Testis (tissue), 5 donors: ENCODE data around the gene MMP3. TPM values are rescaled to one million over a fixed set of nuclear protein-coding genes. Genes with fewer than 3 reads are reported as not detected.

Experiments
- DNase-seq: peaks from one replicate; pipeline ENCODE4 v3.0.0-alpha.2; 2019
- H3K27ac ChIP-seq, 2 donors: fragments of 200-600 bp; sonication (generic); one replicate each; pipeline ENCODE4 v1.5.1; 2019
- H3K27me3 ChIP-seq: fragments of 200-600 bp; sonication (generic); one replicate; pipeline ENCODE4 v1.5.1; 2019
- H3K36me3 ChIP-seq: fragments of 200-600 bp; sonication (generic); one replicate; pipeline ENCODE4 v1.5.1; 2017; ENCODE audit warnings: low read depth; ENCODE audit errors: missing control alignments
- H3K4me1 ChIP-seq: fragments of 200-600 bp; sonication (generic); one replicate; pipeline ENCODE4 v1.5.1; 2019
- H3K4me3 ChIP-seq, 2 donors: fragments of 200-600 bp; sonication (generic); one replicate each; pipeline ENCODE4 v1.5.1; 2017 to 2019
- H3K9me3 ChIP-seq: fragments of 200-600 bp; sonication (generic); one replicate; pipeline ENCODE4 v1.5.1; 2017
- POLR2A ChIP-seq: fragments of 450-650 bp; IDR thresholded peaks from one replicate; pipeline ENCODE4 v1.6.1; 2017; ENCODE audit warnings: antibody characterized with exemption, mild to moderate bottlenecking, moderate library complexity
- WGBS, 2 donors: methylation state at CpG; one replicate each; pipeline ENCODE4 v1.1.5; 2018; 5-methylcytosine and 5-hydroxymethylcytosine counted together
- intact Hi-C: fragments of 100-400 bp; cut with DNase I; formaldehyde crosslinking; loops from one replicate; pipeline ENCODE4 v1.15.1; 2023; ENCODE audit warnings: low total_unique reads
- long read RNA-seq, 2 donors: transcript quantifications; one replicate each; lab custom pipeline, GENCODE V29; 2026
- polyA plus RNA-seq: library from polyadenylated mRNA; stranded (reverse); fragments of 350-450 nt; fragmentation: Illumina TruSeq; extraction: RNeasy Lipid Tissue Mini Kit (QIAGEN cat#74804); gene quantifications from one replicate; pipeline ENCODE4 v1.2.3, GENCODE V29; 2014; ENCODE audit warnings: low read depth, low replicate concordance; ENCODE audit not compliant: insufficient read depth
- total RNA-seq, 2 donors: library from RNA; depleted of rRNA; stranded (reverse); fragments of >200 nt; gene quantifications; one replicate each; pipeline ENCODE4 v1.2.3, GENCODE V29; 2016
- TF ChIP-seq, protein P1 (sequence below), 3 experiments: fragments of 450-650 bp in 2 of 3; fragments of 200-600 bp in 1 of 3; sonication (generic) in 1 of 3; IDR thresholded peaks; one replicate each; pipeline ENCODE4 v1.5.1; 2016 to 2019; ENCODE audit warnings: antibody characterized with exemption in 3 of 3, mild to moderate bottlenecking in 2 of 3, moderate library complexity in 1 of 3

MMP3 gene
- total RNA-seq (not detected), polyA plus RNA-seq (10.2 TPM)
- long read RNA-seq, donor 1 = 0 reads
- long read RNA-seq, donor 2 = 0 reads

DNA sequence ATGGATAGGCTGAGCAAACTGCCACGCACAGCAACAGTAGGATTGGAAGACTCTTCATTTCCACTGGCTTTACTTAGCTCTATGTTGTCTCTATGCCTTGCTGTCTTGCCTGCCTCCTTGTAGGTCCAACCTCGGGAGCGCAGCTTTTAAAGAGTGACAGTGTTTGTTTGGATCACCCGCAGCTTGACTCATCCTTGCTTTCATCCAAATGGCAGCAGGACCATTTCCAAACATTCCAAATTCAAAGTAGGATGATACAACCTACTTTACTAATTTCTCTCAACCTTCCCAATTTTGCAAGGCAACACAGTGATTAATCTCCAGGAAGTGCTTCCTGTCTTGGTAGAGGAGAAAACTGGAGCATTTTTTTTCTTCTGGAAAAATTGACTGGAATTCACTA lies at the start of gene MMP3:
Gene MMP3, minus strand, starts transcription at position 121 of the 400 bp plus-strand sequence. Its CDS starts 63 bp downstream, at position 58.
- Histone ChIP-seq H3K27ac (no peak within 1 kb of the TSS), H3K36me3 (no peaks in the 10 kb centered on the region), H3K4me3 (no peak within 1 kb of the TSS), H3K9me3 (no peaks in the 10 kb centered on the region), H3K27me3 (no peaks in the 10 kb centered on the region), H3K4me1 (no peaks in the 10 kb centered on the region)
- whole genome bisulfite sequencing, 2 donors = 82 to 90% methylated on average over 4 of the region's 4 CpGs
- no peak for DNase-seq
- TF ChIP-seq, protein P1, sequence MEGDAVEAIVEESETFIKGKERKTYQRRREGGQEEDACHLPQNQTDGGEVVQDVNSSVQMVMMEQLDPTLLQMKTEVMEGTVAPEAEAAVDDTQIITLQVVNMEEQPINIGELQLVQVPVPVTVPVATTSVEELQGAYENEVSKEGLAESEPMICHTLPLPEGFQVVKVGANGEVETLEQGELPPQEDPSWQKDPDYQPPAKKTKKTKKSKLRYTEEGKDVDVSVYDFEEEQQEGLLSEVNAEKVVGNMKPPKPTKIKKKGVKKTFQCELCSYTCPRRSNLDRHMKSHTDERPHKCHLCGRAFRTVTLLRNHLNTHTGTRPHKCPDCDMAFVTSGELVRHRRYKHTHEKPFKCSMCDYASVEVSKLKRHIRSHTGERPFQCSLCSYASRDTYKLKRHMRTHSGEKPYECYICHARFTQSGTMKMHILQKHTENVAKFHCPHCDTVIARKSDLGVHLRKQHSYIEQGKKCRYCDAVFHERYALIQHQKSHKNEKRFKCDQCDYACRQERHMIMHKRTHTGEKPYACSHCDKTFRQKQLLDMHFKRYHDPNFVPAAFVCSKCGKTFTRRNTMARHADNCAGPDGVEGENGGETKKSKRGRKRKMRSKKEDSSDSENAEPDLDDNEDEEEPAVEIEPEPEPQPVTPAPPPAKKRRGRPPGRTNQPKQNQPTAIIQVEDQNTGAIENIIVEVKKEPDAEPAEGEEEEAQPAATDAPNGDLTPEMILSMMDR (IDR thresholded peaks at IDR 0.05) = no peak
- intact Hi-C loops = no loop called here

DNA sequence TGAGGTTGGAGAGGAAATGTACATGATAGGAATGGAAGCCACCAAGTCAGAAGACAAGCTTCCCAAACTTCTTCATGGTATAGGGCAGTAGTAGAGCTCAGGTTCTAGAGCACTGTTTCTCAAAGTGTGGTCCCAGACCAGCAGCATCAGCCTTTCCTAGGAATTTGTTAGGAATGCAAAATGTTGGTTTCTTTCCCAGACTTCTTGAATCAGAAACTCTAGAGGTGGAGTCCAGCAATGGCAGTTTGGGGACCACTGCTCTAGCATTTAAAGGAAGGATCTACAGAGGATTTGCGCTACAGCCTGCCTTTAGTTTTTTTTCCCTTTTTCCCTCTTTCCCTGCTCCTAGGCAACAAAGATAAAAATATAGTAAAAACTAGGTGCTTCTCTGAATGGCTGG lies 48.3 kb upstream of the MMP3 start:
- no peak for DNase-seq
- Histone ChIP-seq H3K36me3 (no peaks in the 10 kb centered on the region), H3K4me3 (no peak overlapping the region), H3K4me1 (no peaks in the 10 kb centered on the region), H3K9me3 (no peaks in the 10 kb centered on the region), H3K27ac (no peak overlapping the region), H3K27me3 (no peaks in the 10 kb centered on the region)
- intact Hi-C loops = no loop called here
- no peak for TF ChIP-seq POLR2A
- TF ChIP-seq, protein P1 (IDR thresholded peaks at IDR 0.05) = no peak
- 96 to 100% methylated on average over 1 of the region's 1 CpG for WGBS, 2 donors

DNA sequence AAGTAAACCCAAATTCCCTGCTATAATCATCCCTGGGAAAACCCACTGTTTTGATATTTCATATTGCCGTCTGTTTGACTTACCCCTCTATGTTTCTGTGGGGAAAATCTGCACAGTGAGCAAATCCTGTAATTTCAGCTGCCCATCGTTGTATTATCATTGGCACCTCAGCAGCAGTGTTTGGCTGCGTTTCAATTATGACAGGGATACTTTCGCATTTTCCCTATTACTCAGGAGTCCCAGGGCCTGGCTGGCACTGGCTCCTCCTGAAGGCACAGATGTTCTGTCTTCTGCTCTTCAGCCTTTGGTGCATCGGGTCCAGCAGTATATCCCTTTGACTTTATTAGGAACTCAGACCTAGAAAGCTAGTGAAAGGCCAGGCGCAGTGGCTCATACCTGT lies 43.6 kb upstream of the MMP3 start:
- H3K27me3 ChIP-seq = no peaks in the 10 kb centered on the region
- no peaks in the 10 kb centered on the region for H3K36me3 ChIP-seq
- H3K4me3 ChIP-seq = no peak overlapping the region
- no peaks in the 10 kb centered on the region for H3K4me1 ChIP-seq
- WGBS, 2 donors = 82 to 84% methylated on average over 6 of the region's 6 CpGs
- DNase-seq = no peak
- TF ChIP-seq POLR2A = no peak
- TF ChIP-seq, protein P1 (IDR thresholded peaks at IDR 0.05) = no peak
- no peak overlapping the region for H3K27ac ChIP-seq
- intact Hi-C loops = no loop called here
- no peaks in the 10 kb centered on the region for H3K9me3 ChIP-seq

DNA sequence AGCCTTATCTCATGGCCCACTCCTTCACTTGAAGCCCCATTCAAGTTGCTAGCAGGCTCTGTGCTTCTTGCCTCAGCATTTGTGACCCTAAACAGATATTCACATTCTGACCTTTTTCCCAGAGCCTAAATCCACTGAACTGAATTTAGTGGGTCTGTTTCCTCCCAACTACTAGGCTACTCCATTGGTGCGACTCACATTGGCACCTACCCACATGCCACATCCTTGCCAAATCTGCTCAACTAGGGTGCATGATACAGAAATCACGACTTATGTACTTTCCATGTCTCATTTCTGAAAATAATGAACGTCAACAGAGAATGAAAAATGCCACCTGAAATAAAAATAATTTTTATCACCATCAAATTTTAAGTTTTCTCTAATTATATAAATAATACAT lies 39.7 kb upstream of the MMP3 start:
- no peaks in the 10 kb centered on the region for H3K36me3 ChIP-seq
- intact Hi-C loops = no loop called here
- no peak overlapping the region for H3K4me3 ChIP-seq
- no peaks in the 10 kb centered on the region for H3K9me3 ChIP-seq
- TF ChIP-seq, protein P1 (IDR thresholded peaks at IDR 0.05) = no peak
- H3K27me3 ChIP-seq = no peaks in the 10 kb centered on the region
- H3K27ac ChIP-seq = no peak overlapping the region
- no peak for DNase-seq
- no peaks in the 10 kb centered on the region for H3K4me1 ChIP-seq
- WGBS, 2 donors = 87% methylated on average over 3 of the region's 3 CpGs

DNA sequence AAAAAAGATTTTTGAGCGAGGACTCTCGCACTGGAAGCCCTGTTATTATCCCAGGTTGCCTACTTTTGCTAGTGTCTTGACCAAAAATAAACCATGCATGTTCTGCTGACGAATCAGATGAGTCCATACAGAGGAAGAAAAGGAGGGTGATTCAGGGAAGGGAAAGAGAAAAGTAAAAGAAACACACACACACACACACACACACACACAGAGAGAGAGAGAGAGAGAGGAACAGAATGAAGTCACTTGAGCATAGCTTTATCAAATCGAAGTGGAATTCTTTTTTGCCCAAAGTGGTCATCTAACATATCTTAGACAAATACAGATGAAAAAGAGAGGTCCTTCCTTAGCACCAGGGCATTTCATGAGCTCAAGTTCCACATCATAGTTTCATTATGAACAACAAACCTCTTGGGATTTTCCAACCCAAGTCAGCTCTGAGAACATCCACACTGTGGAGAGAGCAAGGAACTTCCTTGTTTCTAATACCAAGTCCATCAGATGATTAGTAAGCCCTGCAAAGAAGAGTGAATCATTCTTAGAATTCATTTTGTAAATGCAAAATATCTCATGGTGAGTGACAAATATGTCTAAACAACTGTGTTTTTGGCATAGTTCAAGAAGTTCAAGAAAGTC lies 39.1 kb upstream of the MMP3 start:
- H3K4me3 ChIP-seq = no peak overlapping the region
- no peak overlapping the region for H3K27ac ChIP-seq
- no peaks in the 10 kb centered on the region for H3K36me3 ChIP-seq
- H3K9me3 ChIP-seq = no peaks in the 10 kb centered on the region
- WGBS, 2 donors = 81 to 86% methylated on average over 4 of the region's 4 CpGs
- DNase-seq = no peak
- H3K27me3 ChIP-seq = no peaks in the 10 kb centered on the region
- H3K4me1 ChIP-seq = no peaks in the 10 kb centered on the region
- intact Hi-C loops = no loop called here
- TF ChIP-seq, protein P1 (IDR thresholded peaks at IDR 0.05) = no peak
- TF ChIP-seq POLR2A = no peak
